NCI-H2081 treated with DMSO at 0.1 percent for 48 hours (cell line): ENCODE measurements around the gene POTEF.
"Not testable (repeated sequence)": the region's sequence is repeated elsewhere in the genome, so short reads cannot be mapped to it uniquely, and the experiment has no call there.

Experiments
- DNase-seq: peaks from one replicate; lab custom pipeline; 2025; lab: John Stamatoyannopoulos, UW

The POTEF gene

GRCh38 chr2:130152816-130153595, 24.0 kb upstream of the POTEF start:
- DNase-seq, result no peak

GRCh38 chr2:130152136-130152815, 23.3 kb upstream of the POTEF start:
- not testable (repeated sequence) for DNase-seq

GRCh38 chr2:130151145-130151512, 22.1 kb upstream of the POTEF start:
- not testable (repeated sequence) for DNase-seq

- DNase-seq, result no peak
These were observed 21.4 kb upstream of the POTEF start for GRCh38 chr2:130150181-130151144.

- DNase-seq, result not testable (repeated sequence)
These were observed 19.5 kb upstream of the POTEF start for GRCh38 chr2:130148515-130148914.

GRCh38 chr2:130145006-130145414, 16.0 kb upstream of the POTEF start, which contains the start of gene CCDC74B:
TSS of gene CCDC74B (minus strand) at chr2:130145112. CDS start at chr2:130144996, 116 bp downstream.
- not testable (repeated sequence) for DNase-seq

- DNase-seq, result not testable (repeated sequence)
These were observed 14.4 kb upstream of the POTEF start for GRCh38 chr2:130143266-130144039.

- DNase-seq, result not testable (repeated sequence)
These were observed 13.6 kb upstream of the POTEF start for GRCh38 chr2:130142396-130143265.

- DNase-seq, result not testable (repeated sequence)
These were observed 12.8 kb upstream of the POTEF start for GRCh38 chr2:130141645-130142370.

- DNase-seq, result not testable (repeated sequence)
These were observed 12.0 kb upstream of the POTEF start for GRCh38 chr2:130141002-130141401.

- not testable (repeated sequence) for DNase-seq
These were observed 11.5 kb upstream of the POTEF start for GRCh38 chr2:130140516-130140915.

GRCh38 chr2:130139331-130140280, 10.6 kb upstream of the POTEF start:
- DNase-seq, result not testable (repeated sequence)

GRCh38 chr2:130138841-130139251, 9.8 kb upstream of the POTEF start:
- not testable (repeated sequence) for DNase-seq

GRCh38 chr2:130138326-130138725, 9.3 kb upstream of the POTEF start:
- not testable (repeated sequence) for DNase-seq

- DNase-seq, result not testable (repeated sequence)
These were observed 8.1 kb upstream of the POTEF start for GRCh38 chr2:130137118-130137517.

- DNase-seq, result not testable (repeated sequence)
These were observed 7.5 kb upstream of the POTEF start for GRCh38 chr2:130136546-130136945.

GRCh38 chr2:130135692-130136541, 6.9 kb upstream of the POTEF start:
- no peak for DNase-seq
